Endothelial cell of umbilical vein (primary cell): ENCODE measurements around the gene ANKRD13D. TPM values are rescaled to one million over a fixed set of nuclear protein-coding genes. Genes with fewer than 3 reads are reported as not detected.
"Not testable (repeated sequence)": the region's sequence is repeated elsewhere in the genome, so short reads cannot be mapped to it uniquely, and the experiment has no call there.

ENCODE experiments used
- BruUV-seq: library from RNA; stranded (reverse); fragments of 400-500 nt; replicated peaks from 2 replicates; lab custom pipeline; 2021; lab: Mats Ljungman, UMichigan
- CTCF ChIA-PET: fragments of 300-600, 350-600 bp; sonication (Branson Sonifier 250); formaldehyde crosslinking; loops from one replicate; lab custom pipeline; 2021; ENCODE audit warnings: antibody characterized with exemption, inconsistent platforms; lab: Charles Lee
- POLR2A ChIA-PET: fragments of 300-600, 350-600 bp; sonication (Branson Sonifier 250); formaldehyde crosslinking; loops from one replicate; lab custom pipeline; 2021; ENCODE audit warnings: antibody characterized with exemption, inconsistent platforms; lab: Charles Lee
- DNase-seq: peaks from one replicate; pipeline ENCODE4 v3.0.0-alpha.2; 2011; ENCODE audit warnings: low read depth, low spot score
- FAIRE-seq: peaks from 2 replicates; lab custom pipeline; 2011; peaks lifted over from hg19 to GRCh38; lab: Jason Lieb, UNC
- H2AFZ ChIP-seq: 2 replicates; pipeline ENCODE4 v1.6.0; 2012; ENCODE audit warnings: low read depth, low read length, control low read depth, inconsistent platforms
- H3K27ac ChIP-seq: 2 replicates; pipeline ENCODE4 v1.5.1; 2011; ENCODE audit warnings: low read depth, mild to moderate bottlenecking, control low read depth, low read length, moderate library complexity; ENCODE audit not compliant: insufficient read depth
- H3K27me3 ChIP-seq, 2 experiments: 2 replicates each; pipeline versions ENCODE4 v1.6.0 to v1.6.1; 2011; ENCODE audit warnings: low read length in 2 of 2, mixed read lengths in 1 of 2; ENCODE audit not compliant: control insufficient read depth in 2 of 2, insufficient read depth in 2 of 2
- H3K36me3 ChIP-seq, 2 experiments: 2 replicates in 1 of 2; 3 replicates in 1 of 2; pipeline ENCODE4 v1.5.1; 2011; ENCODE audit warnings: low read length in 2 of 2, mild to moderate bottlenecking in 1 of 2, moderate library complexity in 1 of 2; ENCODE audit not compliant: control insufficient read depth in 2 of 2, insufficient read depth in 2 of 2; ENCODE audit errors: extremely low read depth in 1 of 2
- H3K4me1 ChIP-seq: 3 replicates; pipeline ENCODE4 v1.5.1; 2011; ENCODE audit warnings: mild to moderate bottlenecking, low read length; ENCODE audit not compliant: control insufficient read depth, insufficient read depth; ENCODE audit errors: extremely low read depth
- H3K4me2 ChIP-seq: 2 replicates; pipeline ENCODE4 v1.6.1; 2011; ENCODE audit warnings: low read length, control low read depth, mixed read lengths; ENCODE audit not compliant: insufficient read depth
- H3K4me3 ChIP-seq, 3 experiments: fragments of 200-600 bp in 1 of 3; sonication (generic), shearing (Covaris generic) in 1 of 3; replicated peaks in 1 of 3; 2 replicates each; pipeline ENCODE4 v1.5.1; 2011 to 2016; ENCODE audit warnings: control low read depth in 3 of 3, low read length in 3 of 3, mild to moderate bottlenecking in 2 of 3, inconsistent platforms in 1 of 3, low read depth in 1 of 3, moderate library complexity in 1 of 3; ENCODE audit not compliant: insufficient read depth in 1 of 3
- H3K79me2 ChIP-seq: 2 replicates; pipeline ENCODE4 v1.6.0; 2012; ENCODE audit warnings: low read length, inconsistent platforms; ENCODE audit not compliant: control insufficient read depth, insufficient read depth
- H3K9ac ChIP-seq: replicated peaks from 2 replicates; pipeline ENCODE3; 2011; ENCODE audit warnings: low read length, control low read depth; ENCODE audit not compliant: insufficient read depth; ENCODE audit errors: extremely low read depth
- H3K9me1 ChIP-seq: replicated peaks from 3 replicates; pipeline ENCODE4 v1.6.0; 2011; ENCODE audit warnings: mild to moderate bottlenecking, low read length; ENCODE audit not compliant: control insufficient read depth, insufficient read depth; ENCODE audit errors: extremely low read depth
- H3K9me3 ChIP-seq: replicated peaks from 2 replicates; pipeline ENCODE4 v1.5.1; 2012; ENCODE audit warnings: low read length, inconsistent platforms; ENCODE audit not compliant: control insufficient read depth, insufficient read depth
- H4K20me1 ChIP-seq: replicated peaks from 2 replicates; pipeline ENCODE3; 2011; ENCODE audit warnings: mild to moderate bottlenecking, low read length; ENCODE audit not compliant: control insufficient read depth, insufficient read depth; ENCODE audit errors: extremely low read depth
- GATA2 ChIP-seq: IDR thresholded peaks from 2 replicates; pipeline ENCODE4 v1.7.0; 2011; ENCODE audit warnings: low read depth, mild to moderate bottlenecking, moderate library complexity, mixed read lengths, low read length; ENCODE audit not compliant: insufficient read length, insufficient read depth
- POLR2A ChIP-seq: IDR thresholded peaks from 2 replicates; pipeline ENCODE4 v1.6.1; 2012; ENCODE audit warnings: low read depth, mild to moderate bottlenecking, control low read depth, low read length
- dilution Hi-C: fragments of 300-500 bp; cut with MboI; formaldehyde crosslinking; loops from one replicate; pipeline ENCODE4 v1.15.0; 2019; ENCODE audit warnings: low sequenced_read_pairs; ENCODE audit not compliant: extremely low pct_ligation_motif_present
- intact Hi-C: fragments of 100-400 bp; cut with micrococcal nuclease; formaldehyde crosslinking; loops from one replicate; pipeline ENCODE4 v1.10.0; 2022
- polyA plus RNA-seq, 4 experiments: library from polyadenylated mRNA; depleted of rRNA in 3 of 4; stranded (reverse) in 3 of 4; unstranded in 1 of 4; fragments of >200 nt; gene quantifications; 2 replicates each; pipeline versions ENCODE4 v1.2.1 to v1.2.3, GENCODE V29; 2011 to 2012; ENCODE audit warnings: missing spikeins in 1 of 4
- total RNA-seq: library from RNA; stranded (reverse); gene quantifications from 2 replicates; pipeline ENCODE4 v1.2.3, GENCODE V29; 2021
- TF ChIP-seq, protein P1 (sequence below): IDR thresholded peaks from 2 replicates; pipeline ENCODE4 v1.6.1; 2011; ENCODE audit not compliant: insufficient read depth, insufficient read length

ANKRD13D gene
- total and polyA plus RNA-seq, 2 donors (not counting 3 experiments of a cell fraction or from before 2014, with no cell fraction given): 43.5 to 57.5 TPM

DNA sequence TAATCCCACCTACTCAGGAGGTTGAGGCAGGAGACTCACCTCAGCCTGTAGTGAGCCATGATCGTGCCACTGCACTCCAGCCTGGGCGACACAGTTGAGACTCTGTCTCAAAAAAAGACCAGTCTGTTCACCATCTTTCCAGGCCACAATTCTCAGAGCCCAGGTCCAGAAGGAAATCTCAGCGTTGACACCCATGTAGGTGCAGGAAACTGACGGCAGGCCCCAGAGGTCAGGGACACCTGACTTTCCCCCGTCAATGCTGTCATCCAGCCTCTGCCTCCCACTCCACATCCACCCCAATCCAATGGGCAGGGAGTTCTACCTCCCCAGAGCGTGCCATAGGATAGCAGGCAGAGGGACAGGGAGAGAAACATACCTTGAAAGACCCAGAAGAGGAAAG is 28.7 kb upstream of the ANKRD13D start:
- Histone ChIP-seq H3K9me3 (no peaks in the 10 kb centered on the region), H3K36me3 (peaks cover 5 to 14% of the 10 kb centered on the region in 2 experiments), H3K4me3 (no peak overlapping the region), H2AFZ (no peak overlapping the region), H3K4me2 (no peak overlapping the region), H3K4me1 (peaks cover 6% of the 10 kb centered on the region), H4K20me1 (no peaks in the 10 kb centered on the region), H3K27me3 (no peaks in the 10 kb centered on the region), H3K79me2 (no peaks in the 10 kb centered on the region), H3K9ac (no peak overlapping the region), H3K27ac (no peak overlapping the region), H3K9me1 (no peaks in the 10 kb centered on the region)
- FAIRE-seq (no peak), DNase-seq (no peak)
- ChIA-PET CTCF (no interaction called here), POLR2A (no interaction called here)
- BruUV-seq: no TSS peak
- dilution Hi-C loops (no loop called here), intact Hi-C loops (loop anchor here (10.0 kb wide), 1 partner anchor 244 kb away; the partner anchor contains the start of genes CDK2AP2 and PITPNM1)
- TF ChIP-seq GATA2: no peak
- TF ChIP-seq, protein P1, sequence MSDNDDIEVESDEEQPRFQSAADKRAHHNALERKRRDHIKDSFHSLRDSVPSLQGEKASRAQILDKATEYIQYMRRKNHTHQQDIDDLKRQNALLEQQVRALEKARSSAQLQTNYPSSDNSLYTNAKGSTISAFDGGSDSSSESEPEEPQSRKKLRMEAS: no peak

DNA sequence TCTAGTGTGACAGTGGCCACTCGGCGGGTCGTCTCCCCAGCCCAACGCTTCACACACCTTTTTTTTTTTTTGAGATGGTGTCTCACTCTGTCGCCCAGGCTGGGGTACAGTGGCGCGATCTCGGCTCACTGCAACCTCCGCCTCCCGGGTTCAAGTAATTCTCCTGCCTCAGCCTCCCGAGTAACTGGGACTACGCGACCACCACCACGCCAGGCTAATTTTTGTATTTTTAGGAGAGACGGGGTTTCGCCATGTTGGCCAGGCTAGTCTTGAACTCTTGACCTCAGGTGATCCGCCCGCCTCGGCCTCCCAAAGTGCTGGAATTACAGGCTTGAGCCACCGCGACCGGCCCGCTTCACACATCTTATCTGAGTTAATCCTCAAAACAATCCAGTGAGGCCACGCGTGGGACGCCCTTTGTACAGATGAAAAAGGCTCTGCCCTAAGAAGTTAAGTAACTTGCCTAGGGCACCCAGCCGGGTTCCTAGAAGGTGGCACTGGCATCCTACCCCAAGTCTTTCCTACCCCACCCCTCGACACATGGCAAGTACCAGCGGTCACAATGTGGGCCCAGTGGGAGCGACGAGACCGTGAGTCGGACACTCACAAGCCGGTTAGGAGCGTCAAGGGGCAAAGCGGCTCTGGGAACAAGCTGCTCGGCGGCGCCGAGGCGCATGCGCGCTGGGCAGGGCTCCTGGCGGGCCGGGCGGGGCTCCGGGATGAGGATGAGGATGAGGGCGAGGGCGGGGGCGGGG is 28.0 kb upstream of the ANKRD13D start:
- FAIRE-seq: peak; percentile 81
- dilution Hi-C loops, H3K27me3 ChIP-seq, H4K20me1 ChIP-seq, H3K79me2 ChIP-seq, H3K36me3 ChIP-seq, BruUV-seq, H3K27ac ChIP-seq, H3K9me1 ChIP-seq, H3K4me1 ChIP-seq, H3K9me3 ChIP-seq, H3K9ac ChIP-seq: not testable (repeated sequence)
- TF ChIP-seq POLR2A: peak; percentile 43
- DNase-seq: peak; percentile 66
- ChIA-PET CTCF (interaction anchor here (0.7 to 4.9 kb wide), 19 partner anchors 7 to 206 kb away, joined by 3 to 151 read pairs (median 8); partner anchors contain the start of genes ANKRD13D and CLCF1), POLR2A (interaction anchor here (0.6 to 1.3 kb wide), 3 partner anchors 8 to 59 kb away, joined by 3 to 6 read pairs (median 4); no protein-coding TSS in a partner anchor)
- Histone ChIP-seq H3K4me3 (peak overlapping the region in 1 of 3 experiments; percentile 11), H3K4me2 (peak overlapping the region; percentile 44), H2AFZ (peak overlapping the region; percentile 73)
- intact Hi-C loops: loop anchor here (10.0 kb wide), 1 partner anchor 244 kb away; the partner anchor contains the start of genes CDK2AP2 and PITPNM1
